ENCODE data around the gene GALNT10.

DNA sequence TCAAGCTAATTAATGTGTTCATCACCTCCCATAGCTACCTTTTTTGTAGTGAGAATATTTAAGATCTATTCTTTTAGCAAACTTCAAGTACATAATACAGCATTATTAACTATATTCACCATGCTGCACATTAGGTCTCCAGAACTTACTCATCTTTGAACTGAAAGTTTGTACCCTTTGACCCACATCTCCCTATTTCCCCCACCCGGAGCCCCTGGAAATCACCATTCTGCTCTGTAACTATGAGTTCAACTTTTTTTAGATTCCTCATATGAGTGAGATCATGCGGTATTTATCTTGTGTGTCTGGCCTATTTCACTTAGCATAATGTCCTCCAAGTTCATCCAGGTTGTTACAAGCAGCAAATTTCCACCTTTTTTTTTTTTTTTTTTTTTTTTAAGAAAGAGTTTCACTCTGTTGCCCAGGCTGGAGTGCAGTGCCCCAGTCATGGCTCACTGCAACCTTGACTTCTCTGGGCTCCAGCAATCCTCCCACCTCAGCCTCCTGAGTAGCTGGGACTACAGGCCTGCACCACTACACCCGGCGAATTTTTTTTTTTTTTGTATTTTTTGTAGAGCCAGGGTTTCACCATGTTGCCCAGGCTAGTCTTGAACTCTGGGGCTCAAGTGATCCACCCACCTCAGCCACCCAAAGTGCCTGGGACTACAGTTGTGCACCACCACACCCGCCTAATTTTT lies 154.9 kb downstream of the GALNT10 start:
- TF ChIP-seq MAX (IDR thresholded peaks at IDR 0.05; ENCODE audit: low read depth, low read length) (no peak), EZH2 (IDR thresholded peaks at IDR 0.05; ENCODE audit: borderline replicate concordance, control insufficient read depth, low read depth, low read length) (no peak), CEBPB (IDR thresholded peaks at IDR 0.05; ENCODE audit: borderline replicate concordance in 1 of 2, low read depth in 2 of 2, low read length in 2 of 2) (no peak), ZZZ3 (IDR thresholded peaks at IDR 0.05; ENCODE audit: control insufficient read depth, insufficient read length, low read depth) (no peak), POLR2A (IDR thresholded peaks at IDR 0.05; ENCODE audit: low read depth, low read length) (no peak), EGR1 (IDR thresholded peaks at IDR 0.05; ENCODE audit: borderline replicate concordance in 1 of 2, low read depth in 2 of 2, low read length in 2 of 2) (no peak), RFX5 (IDR thresholded peaks at IDR 0.05; ENCODE audit: low read depth, low read length) (no peak), REST (IDR thresholded peaks at IDR 0.05; ENCODE audit: low read depth, low read length) (no peak), HDAC2 (IDR thresholded peaks at IDR 0.05) (no peak), TCF7 (IDR thresholded peaks at IDR 0.05; ENCODE audit: borderline replicate concordance) (no peak)
- TF ChIP-seq, protein P1, sequence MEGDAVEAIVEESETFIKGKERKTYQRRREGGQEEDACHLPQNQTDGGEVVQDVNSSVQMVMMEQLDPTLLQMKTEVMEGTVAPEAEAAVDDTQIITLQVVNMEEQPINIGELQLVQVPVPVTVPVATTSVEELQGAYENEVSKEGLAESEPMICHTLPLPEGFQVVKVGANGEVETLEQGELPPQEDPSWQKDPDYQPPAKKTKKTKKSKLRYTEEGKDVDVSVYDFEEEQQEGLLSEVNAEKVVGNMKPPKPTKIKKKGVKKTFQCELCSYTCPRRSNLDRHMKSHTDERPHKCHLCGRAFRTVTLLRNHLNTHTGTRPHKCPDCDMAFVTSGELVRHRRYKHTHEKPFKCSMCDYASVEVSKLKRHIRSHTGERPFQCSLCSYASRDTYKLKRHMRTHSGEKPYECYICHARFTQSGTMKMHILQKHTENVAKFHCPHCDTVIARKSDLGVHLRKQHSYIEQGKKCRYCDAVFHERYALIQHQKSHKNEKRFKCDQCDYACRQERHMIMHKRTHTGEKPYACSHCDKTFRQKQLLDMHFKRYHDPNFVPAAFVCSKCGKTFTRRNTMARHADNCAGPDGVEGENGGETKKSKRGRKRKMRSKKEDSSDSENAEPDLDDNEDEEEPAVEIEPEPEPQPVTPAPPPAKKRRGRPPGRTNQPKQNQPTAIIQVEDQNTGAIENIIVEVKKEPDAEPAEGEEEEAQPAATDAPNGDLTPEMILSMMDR (IDR thresholded peaks at IDR 0.05 in 2 of 3, conservative IDR thresholded peaks at IDR 0.05 in 1 of 3; ENCODE audit: control insufficient read depth in 2 of 3, extremely low read depth in 1 of 3, insufficient read depth in 1 of 3, low read depth in 3 of 3, low read length in 3 of 3), result no peak
- TF ChIP-seq, protein P2, sequence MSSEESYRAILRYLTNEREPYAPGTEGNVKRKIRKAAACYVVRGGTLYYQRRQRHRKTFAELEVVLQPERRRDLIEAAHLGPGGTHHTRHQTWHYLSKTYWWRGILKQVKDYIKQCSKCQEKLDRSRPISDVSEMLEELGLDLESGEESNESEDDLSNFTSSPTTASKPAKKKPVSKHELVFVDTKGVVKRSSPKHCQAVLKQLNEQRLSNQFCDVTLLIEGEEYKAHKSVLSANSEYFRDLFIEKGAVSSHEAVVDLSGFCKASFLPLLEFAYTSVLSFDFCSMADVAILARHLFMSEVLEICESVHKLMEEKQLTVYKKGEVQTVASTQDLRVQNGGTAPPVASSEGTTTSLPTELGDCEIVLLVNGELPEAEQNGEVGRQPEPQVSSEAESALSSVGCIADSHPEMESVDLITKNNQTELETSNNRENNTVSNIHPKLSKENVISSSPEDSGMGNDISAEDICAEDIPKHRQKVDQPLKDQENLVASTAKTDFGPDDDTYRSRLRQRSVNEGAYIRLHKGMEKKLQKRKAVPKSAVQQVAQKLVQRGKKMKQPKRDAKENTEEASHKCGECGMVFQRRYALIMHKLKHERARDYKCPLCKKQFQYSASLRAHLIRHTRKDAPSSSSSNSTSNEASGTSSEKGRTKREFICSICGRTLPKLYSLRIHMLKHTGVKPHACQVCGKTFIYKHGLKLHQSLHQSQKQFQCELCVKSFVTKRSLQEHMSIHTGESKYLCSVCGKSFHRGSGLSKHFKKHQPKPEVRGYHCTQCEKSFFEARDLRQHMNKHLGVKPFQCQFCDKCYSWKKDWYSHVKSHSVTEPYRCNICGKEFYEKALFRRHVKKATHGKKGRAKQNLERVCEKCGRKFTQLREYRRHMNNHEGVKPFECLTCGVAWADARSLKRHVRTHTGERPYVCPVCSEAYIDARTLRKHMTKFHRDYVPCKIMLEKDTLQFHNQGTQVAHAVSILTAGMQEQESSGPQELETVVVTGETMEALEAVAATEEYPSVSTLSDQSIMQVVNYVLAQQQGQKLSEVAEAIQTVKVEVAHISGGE (CRISPR knock-in tag; IDR thresholded peaks at IDR 0.05), result no peak
- TF ChIP-seq, protein P3, sequence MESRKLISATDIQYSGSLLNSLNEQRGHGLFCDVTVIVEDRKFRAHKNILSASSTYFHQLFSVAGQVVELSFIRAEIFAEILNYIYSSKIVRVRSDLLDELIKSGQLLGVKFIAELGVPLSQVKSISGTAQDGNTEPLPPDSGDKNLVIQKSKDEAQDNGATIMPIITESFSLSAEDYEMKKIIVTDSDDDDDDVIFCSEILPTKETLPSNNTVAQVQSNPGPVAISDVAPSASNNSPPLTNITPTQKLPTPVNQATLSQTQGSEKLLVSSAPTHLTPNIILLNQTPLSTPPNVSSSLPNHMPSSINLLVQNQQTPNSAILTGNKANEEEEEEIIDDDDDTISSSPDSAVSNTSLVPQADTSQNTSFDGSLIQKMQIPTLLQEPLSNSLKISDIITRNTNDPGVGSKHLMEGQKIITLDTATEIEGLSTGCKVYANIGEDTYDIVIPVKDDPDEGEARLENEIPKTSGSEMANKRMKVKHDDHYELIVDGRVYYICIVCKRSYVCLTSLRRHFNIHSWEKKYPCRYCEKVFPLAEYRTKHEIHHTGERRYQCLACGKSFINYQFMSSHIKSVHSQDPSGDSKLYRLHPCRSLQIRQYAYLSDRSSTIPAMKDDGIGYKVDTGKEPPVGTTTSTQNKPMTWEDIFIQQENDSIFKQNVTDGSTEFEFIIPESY (IDR thresholded peaks at IDR 0.05), result no peak
- TF ChIP-seq, protein P4, sequence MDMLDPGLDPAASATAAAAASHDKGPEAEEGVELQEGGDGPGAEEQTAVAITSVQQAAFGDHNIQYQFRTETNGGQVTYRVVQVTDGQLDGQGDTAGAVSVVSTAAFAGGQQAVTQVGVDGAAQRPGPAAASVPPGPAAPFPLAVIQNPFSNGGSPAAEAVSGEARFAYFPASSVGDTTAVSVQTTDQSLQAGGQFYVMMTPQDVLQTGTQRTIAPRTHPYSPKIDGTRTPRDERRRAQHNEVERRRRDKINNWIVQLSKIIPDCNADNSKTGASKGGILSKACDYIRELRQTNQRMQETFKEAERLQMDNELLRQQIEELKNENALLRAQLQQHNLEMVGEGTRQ (IDR thresholded peaks at IDR 0.05; ENCODE audit: borderline replicate concordance, low read depth, low read length), result no peak
